Measurements from ENCODE around the gene MAB21L3. TPM values are rescaled to one million over a fixed set of nuclear protein-coding genes. Genes with fewer than 3 reads are reported as not detected.

Gene MAB21L3
- under 1 TPM; 0.17 to 0.40 TPM for total RNA-seq
- polyA plus RNA-seq (ENCODE audit: insufficient read length in 2 of 2): under 1 TPM; 0.21 to 0.30 TPM
- long read RNA-seq, donor 1: 0 reads
- long read RNA-seq, donor 2: 0 reads
- long read RNA-seq, donor 3: 0 reads
- long read RNA-seq, donor 4: 0 reads

DNA sequence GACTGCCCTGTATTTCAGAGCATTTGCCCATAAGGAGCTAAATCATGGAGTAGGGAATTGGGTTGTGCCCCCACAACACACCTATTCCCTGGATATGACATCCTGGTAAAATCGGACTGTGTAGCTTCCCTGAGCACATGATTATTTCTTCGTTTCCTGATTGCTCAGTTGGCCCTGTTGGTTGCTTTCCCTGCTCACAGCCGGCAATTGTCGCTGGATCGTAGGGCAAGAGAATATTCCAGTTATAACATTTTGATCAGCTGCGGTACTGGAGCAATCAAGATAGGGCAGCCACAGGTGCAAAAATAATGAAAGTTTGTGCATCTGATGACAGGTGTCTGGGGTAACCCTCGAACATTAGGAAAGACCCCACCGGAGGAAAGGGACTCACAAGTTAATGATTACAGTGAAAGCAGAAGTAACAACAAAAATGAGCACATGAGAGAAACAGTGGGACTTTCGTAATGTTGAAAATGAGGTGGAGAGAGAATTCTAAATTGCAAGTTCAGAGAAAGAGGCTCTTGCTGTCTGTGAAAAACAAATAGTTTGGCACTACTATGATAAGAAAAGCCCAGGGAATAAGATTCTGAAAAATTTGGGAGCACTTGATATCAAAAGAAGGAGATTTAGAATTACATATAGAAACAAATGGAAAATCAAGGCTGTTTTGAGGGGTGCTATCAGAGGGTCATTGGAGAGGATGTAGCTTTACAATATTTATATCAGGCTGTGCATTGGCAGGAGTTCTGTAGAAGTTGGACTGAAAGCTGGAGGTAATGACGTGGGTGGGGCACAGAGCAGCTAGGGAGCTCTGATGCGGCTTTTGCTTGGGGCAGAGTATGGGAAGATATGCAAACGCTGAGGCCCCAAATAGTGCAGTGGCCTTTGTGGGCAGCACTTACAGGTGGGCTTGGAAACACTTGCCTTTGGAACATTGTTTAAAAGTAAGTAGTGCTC is at the start of gene MAB21L3:
TSS of gene MAB21L3 (plus strand) at position 833 of the 957 bp plus-strand sequence. CDS start 1,217 bp downstream, outside the sequence.
- Histone ChIP-seq H3K36me3 (ENCODE audit: control insufficient read depth, insufficient read depth, low read length) (no peaks in the 10 kb centered on the region), H3K9me3 (ENCODE audit: control insufficient read depth, insufficient read depth, low read length) (no peaks in the 10 kb centered on the region), H3K27ac (ENCODE audit: low read depth, low read length) (no peak within 1 kb of the TSS), H3K4me3 (ENCODE audit: low read depth, low read length) (no peak within 1 kb of the TSS), H3K27me3 (ENCODE audit: control insufficient read depth, insufficient read depth, low read length) (no peaks in the 10 kb centered on the region), H3K4me1 (ENCODE audit: control insufficient read depth, insufficient read depth, low read length) (no peaks in the 10 kb centered on the region)
- WGBS (ENCODE audit: insufficient coverage): 75% methylated on average over 12 of the region's 12 CpGs
- DNase-seq (ENCODE audit: low read depth in 4 of 6, low spot score in 6 of 6): no peak

DNA sequence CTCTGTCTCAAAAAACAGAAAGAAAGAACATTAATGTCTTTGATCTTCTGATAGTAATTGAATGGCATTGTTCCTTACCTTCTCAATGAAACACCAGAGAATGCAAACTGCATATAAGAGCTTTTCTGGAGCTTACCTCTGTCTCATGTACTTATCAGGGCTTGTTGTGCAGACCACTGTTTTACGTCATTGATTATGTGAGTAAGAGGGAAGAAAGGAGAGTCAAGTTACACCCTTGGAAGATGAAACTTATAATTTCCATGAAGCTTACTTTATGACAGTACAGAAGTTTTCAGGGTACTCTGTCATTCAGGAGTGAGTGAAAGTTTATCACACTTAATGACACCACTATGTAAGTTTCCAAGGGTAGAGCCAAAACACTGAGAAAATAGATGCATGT is 49.0 kb upstream of the MAB21L3 start:
- Histone ChIP-seq H3K27me3 (ENCODE audit: control insufficient read depth, insufficient read depth, low read length) (no peaks in the 10 kb centered on the region), H3K4me3 (ENCODE audit: low read depth, low read length) (no peak overlapping the region), H3K9me3 (ENCODE audit: control insufficient read depth, insufficient read depth, low read length) (no peaks in the 10 kb centered on the region), H3K27ac (ENCODE audit: low read depth, low read length) (no peak overlapping the region), H3K36me3 (ENCODE audit: control insufficient read depth, insufficient read depth, low read length) (peaks cover 4% of the 10 kb centered on the region), H3K4me1 (ENCODE audit: control insufficient read depth, insufficient read depth, low read length) (no peaks in the 10 kb centered on the region)
- WGBS (ENCODE audit: insufficient coverage): no CpG with 5 or more reads among the region's 1 CpG
- no peak for DNase-seq (ENCODE audit: low read depth in 4 of 6, low spot score in 6 of 6)

DNA sequence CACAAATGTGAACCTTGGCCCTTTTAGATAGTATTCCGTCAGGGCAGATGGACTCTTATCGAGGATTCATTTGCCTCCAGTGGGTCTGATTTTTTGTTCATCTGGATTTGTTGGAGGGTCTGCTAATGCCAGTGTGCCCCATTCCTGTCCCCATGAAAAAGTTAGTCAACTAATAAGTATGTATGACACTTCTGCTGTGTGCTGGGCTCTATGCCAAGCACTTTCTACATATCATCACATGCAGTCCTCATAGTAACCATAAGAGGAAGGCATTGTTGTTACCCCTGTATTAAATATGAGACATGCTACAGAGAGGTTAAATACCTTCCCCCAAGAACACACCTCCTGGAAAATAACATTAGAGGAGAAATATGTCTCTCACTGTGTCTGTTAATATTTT is 46.6 kb upstream of the MAB21L3 start:
- H3K4me1 ChIP-seq (ENCODE audit: control insufficient read depth, insufficient read depth, low read length): no peaks in the 10 kb centered on the region
- no peak overlapping the region for H3K27ac ChIP-seq (ENCODE audit: low read depth, low read length)
- no peak overlapping the region for H3K4me3 ChIP-seq (ENCODE audit: low read depth, low read length)
- H3K27me3 ChIP-seq (ENCODE audit: control insufficient read depth, insufficient read depth, low read length): no peaks in the 10 kb centered on the region
- WGBS (ENCODE audit: insufficient coverage): 100% methylated on average over 2 of the region's 2 CpGs
- peaks cover 4% of the 10 kb centered on the region for H3K36me3 ChIP-seq (ENCODE audit: control insufficient read depth, insufficient read depth, low read length)
- H3K9me3 ChIP-seq (ENCODE audit: control insufficient read depth, insufficient read depth, low read length): no peaks in the 10 kb centered on the region
- no peak for DNase-seq (ENCODE audit: low read depth in 4 of 6, low spot score in 6 of 6)

DNA sequence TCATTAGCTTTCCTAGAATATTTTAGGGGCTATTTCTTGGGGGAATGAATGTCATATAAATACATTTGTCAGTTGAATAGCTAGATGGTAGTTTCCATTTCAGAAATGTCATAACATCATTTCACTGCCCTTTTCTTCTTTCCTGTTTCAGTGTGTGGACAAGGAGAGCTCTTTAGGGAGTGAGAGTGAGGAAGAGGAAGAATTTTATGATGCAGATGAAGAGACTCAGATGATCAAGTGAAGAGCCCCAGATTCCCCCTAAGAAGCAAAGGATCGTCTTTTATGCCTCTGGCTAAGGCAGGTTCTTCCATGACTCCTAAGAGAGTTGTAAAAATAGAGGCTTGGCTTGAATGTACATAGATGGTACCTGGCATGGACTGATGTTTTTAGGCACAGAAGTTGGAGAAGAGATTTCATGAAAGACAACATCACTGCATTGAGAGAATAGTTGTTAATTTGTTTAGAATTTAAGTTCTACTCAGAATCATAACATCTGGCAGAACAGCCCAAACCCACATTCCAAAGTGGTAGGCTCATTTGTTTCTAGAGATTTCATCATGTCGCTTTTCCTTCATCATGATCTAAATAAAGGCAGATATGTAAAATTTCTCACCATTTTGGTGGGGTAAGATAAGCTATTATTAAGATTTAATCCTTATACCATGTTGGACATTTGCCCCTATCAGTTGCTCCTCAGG is 44.2 kb upstream of the MAB21L3 start:
- WGBS (ENCODE audit: insufficient coverage): no CpG with 5 or more reads among the region's 2 CpGs
- Histone ChIP-seq H3K27me3 (ENCODE audit: control insufficient read depth, insufficient read depth, low read length) (no peaks in the 10 kb centered on the region), H3K4me3 (ENCODE audit: low read depth, low read length) (no peak overlapping the region), H3K4me1 (ENCODE audit: control insufficient read depth, insufficient read depth, low read length) (no peaks in the 10 kb centered on the region), H3K9me3 (ENCODE audit: control insufficient read depth, insufficient read depth, low read length) (no peaks in the 10 kb centered on the region), H3K27ac (ENCODE audit: low read depth, low read length) (no peak overlapping the region), H3K36me3 (ENCODE audit: control insufficient read depth, insufficient read depth, low read length) (peaks cover 4% of the 10 kb centered on the region)
- no peak for DNase-seq (ENCODE audit: low read depth in 4 of 6, low spot score in 6 of 6)

DNA sequence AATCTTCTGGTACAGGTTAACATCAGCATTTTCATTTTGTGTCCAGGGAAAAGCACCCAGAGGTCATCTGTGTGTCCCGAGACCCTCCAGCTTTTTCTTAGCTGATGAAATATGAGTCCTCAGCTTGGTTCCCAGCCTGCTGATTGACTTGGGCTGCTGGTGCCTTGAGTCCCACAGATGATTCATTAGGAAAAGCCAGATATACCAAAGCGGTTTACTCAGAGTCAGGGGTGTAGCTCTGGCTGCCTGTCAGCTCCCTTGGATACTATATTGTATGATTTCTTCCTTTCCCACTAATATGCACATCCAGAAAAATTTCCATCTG is 43.7 kb upstream of the MAB21L3 start:
- H3K36me3 ChIP-seq (ENCODE audit: control insufficient read depth, insufficient read depth, low read length): peaks cover 3% of the 10 kb centered on the region
- H3K9me3 ChIP-seq (ENCODE audit: control insufficient read depth, insufficient read depth, low read length): no peaks in the 10 kb centered on the region
- no peak overlapping the region for H3K27ac ChIP-seq (ENCODE audit: low read depth, low read length)
- H3K27me3 ChIP-seq (ENCODE audit: control insufficient read depth, insufficient read depth, low read length): no peaks in the 10 kb centered on the region
- no peak for DNase-seq (ENCODE audit: low read depth in 4 of 6, low spot score in 6 of 6)
- no peak overlapping the region for H3K4me3 ChIP-seq (ENCODE audit: low read depth, low read length)
- H3K4me1 ChIP-seq (ENCODE audit: control insufficient read depth, insufficient read depth, low read length): no peaks in the 10 kb centered on the region
- 69% methylated on average over 1 of the region's 2 CpGs for WGBS (ENCODE audit: insufficient coverage)

DNA sequence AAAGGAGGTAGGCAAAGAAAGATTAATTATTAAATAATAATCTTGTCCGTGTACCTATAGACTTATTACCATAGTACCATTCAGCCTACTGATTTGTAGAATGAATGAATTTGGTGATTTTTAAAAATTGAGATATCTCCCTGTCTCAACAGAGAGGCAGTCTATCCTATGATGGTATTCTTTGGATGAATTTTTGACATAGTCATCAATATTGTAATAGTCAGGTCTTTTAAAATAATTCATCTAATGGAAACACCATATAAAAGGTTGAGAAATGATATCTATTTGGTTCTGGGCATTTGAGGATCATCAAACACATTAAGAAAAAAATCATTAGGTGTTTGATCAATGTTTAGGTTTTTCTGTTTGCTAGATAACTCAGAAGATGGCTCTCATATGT is 35.6 kb upstream of the MAB21L3 start:
- H3K4me1 ChIP-seq (ENCODE audit: control insufficient read depth, insufficient read depth, low read length): no peaks in the 10 kb centered on the region
- no peak overlapping the region for H3K27ac ChIP-seq (ENCODE audit: low read depth, low read length)
- H3K9me3 ChIP-seq (ENCODE audit: control insufficient read depth, insufficient read depth, low read length): no peaks in the 10 kb centered on the region
- no peak overlapping the region for H3K4me3 ChIP-seq (ENCODE audit: low read depth, low read length)
- no peaks in the 10 kb centered on the region for H3K27me3 ChIP-seq (ENCODE audit: control insufficient read depth, insufficient read depth, low read length)
- H3K36me3 ChIP-seq (ENCODE audit: control insufficient read depth, insufficient read depth, low read length): peaks cover 4% of the 10 kb centered on the region
- WGBS (ENCODE audit: insufficient coverage): no CpG with 5 or more reads among the region's 1 CpG
- no peak for DNase-seq (ENCODE audit: low read depth in 4 of 6, low spot score in 6 of 6)

DNA sequence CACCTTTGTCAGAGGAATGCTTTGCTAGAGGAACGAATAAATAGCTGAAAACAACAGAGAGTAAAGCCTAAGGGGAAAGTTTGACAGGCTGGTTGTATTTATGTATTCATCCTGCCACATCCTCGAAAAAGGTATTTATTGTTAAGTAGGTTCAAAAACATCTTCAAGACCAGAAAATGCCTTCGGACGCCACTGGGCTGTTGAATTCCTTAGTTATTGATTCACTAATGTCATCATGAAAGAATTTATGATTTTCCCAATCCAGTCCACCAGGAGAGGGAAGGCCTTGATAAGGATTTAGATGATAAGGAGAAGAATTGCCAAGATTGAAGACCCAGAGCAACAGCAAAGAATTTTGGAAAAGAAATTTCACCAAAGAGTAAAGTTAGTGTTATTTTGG is 35.2 kb upstream of the MAB21L3 start:
- Histone ChIP-seq H3K36me3 (ENCODE audit: control insufficient read depth, insufficient read depth, low read length) (peaks cover 4% of the 10 kb centered on the region), H3K4me1 (ENCODE audit: control insufficient read depth, insufficient read depth, low read length) (no peaks in the 10 kb centered on the region), H3K9me3 (ENCODE audit: control insufficient read depth, insufficient read depth, low read length) (no peaks in the 10 kb centered on the region), H3K4me3 (ENCODE audit: low read depth, low read length) (no peak overlapping the region), H3K27me3 (ENCODE audit: control insufficient read depth, insufficient read depth, low read length) (no peaks in the 10 kb centered on the region), H3K27ac (ENCODE audit: low read depth, low read length) (no peak overlapping the region)
- 67% methylated on average over 1 of the region's 4 CpGs for WGBS (ENCODE audit: insufficient coverage)
- DNase-seq (ENCODE audit: low read depth in 4 of 6, low spot score in 6 of 6): peak in 1 of 6 donors; percentile 2

DNA sequence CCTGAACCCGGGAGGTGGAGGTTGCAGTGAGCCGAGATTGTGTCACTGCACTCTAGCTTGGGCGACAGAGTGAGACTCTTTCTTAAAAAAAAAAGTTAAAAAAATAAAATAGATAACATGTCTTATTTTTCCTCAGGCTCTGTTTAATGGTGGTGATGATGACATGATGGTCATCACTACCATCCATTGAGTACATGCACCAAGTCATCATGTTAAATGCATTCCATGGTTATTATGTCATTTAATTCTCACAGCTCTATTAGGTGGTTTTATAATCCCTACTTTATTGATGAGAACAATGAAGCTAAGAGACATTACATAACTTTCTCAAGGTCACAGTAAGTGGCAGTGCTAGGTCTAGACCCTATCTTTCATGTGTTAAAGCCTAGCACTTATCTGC is 34.4 kb upstream of the MAB21L3 start:
- WGBS (ENCODE audit: insufficient coverage): no CpG with 5 or more reads among the region's 3 CpGs
- H3K27me3 ChIP-seq (ENCODE audit: control insufficient read depth, insufficient read depth, low read length): no peaks in the 10 kb centered on the region
- DNase-seq (ENCODE audit: low read depth in 4 of 6, low spot score in 6 of 6): no peak

DNA sequence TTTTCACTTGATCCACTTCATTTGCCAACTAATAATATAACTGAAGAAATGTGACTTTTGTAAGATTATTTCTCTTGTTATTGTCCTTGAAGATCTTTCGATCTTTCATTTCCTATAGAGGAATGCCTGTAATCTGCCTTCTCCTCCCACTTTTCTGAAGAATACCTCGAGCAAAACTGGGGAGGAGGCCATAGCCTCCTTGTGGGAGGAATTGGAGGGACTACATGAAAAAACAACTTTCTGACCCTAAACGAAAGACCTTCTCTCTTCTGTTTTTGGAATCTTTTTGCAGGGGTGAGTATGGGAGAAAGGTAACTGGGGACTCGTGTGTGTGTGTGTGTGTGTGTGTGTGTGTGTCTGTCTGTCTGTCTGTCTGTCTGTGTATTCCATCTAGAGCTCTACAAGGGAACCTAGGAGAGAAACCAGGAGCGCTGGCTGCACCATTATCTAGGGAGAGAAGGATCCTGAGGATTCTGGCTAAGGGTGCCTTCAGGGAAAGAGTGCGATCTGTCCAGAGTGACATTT is 32.4 kb upstream of the MAB21L3 start:
- H3K36me3 ChIP-seq (ENCODE audit: control insufficient read depth, insufficient read depth, low read length): peaks cover 4% of the 10 kb centered on the region
- no peaks in the 10 kb centered on the region for H3K27me3 ChIP-seq (ENCODE audit: control insufficient read depth, insufficient read depth, low read length)
- no peak overlapping the region for H3K27ac ChIP-seq (ENCODE audit: low read depth, low read length)
- DNase-seq (ENCODE audit: low read depth in 4 of 6, low spot score in 6 of 6): no peak
- no peak overlapping the region for H3K4me3 ChIP-seq (ENCODE audit: low read depth, low read length)
- WGBS (ENCODE audit: insufficient coverage): 79% methylated on average over 2 of the region's 6 CpGs
- no peaks in the 10 kb centered on the region for H3K4me1 ChIP-seq (ENCODE audit: control insufficient read depth, insufficient read depth, low read length)
- H3K9me3 ChIP-seq (ENCODE audit: control insufficient read depth, insufficient read depth, low read length): no peaks in the 10 kb centered on the region

More for the DNA sequence above, 34.4 kb upstream of the MAB21L3 start:
- Histone ChIP-seq H3K36me3 (ENCODE audit: control insufficient read depth, insufficient read depth, low read length) (peaks cover 4% of the 10 kb centered on the region), H3K27ac (ENCODE audit: low read depth, low read length) (no peak overlapping the region), H3K4me1 (ENCODE audit: control insufficient read depth, insufficient read depth, low read length) (no peaks in the 10 kb centered on the region), H3K4me3 (ENCODE audit: low read depth, low read length) (no peak overlapping the region), H3K9me3 (ENCODE audit: control insufficient read depth, insufficient read depth, low read length) (no peaks in the 10 kb centered on the region)
